Neutrophil (primary cell): Measurements from ENCODE around the gene CCDC74A.
"Not testable (repeated sequence)": the region's sequence is repeated elsewhere in the genome, so short reads cannot be mapped to it uniquely, and the experiment has no call there.

Experiments used
- H3K27ac ChIP-seq: fragments of 200-600 bp; sonication (generic); 2 replicates; pipeline ENCODE4 v1.5.1; 2016; ENCODE audit warnings: mild to moderate bottlenecking, moderate library complexity
- H3K27me3 ChIP-seq: fragments of 200-600 bp; sonication (generic); 2 replicates; pipeline ENCODE4 v1.6.0; 2016; ENCODE audit warnings: mild to moderate bottlenecking
- H3K36me3 ChIP-seq: fragments of 200-600 bp; sonication (generic); 2 replicates; pipeline ENCODE4 v1.5.1; 2017
- H3K4me1 ChIP-seq, 2 experiments: fragments of 200-600 bp in 1 of 2; sonication (generic) in 1 of 2; 1 replicate in 1 of 2; 2 replicates in 1 of 2; pipeline versions ENCODE4 v1.5.1 to v1.6.1; 2013 to 2016; ENCODE audit warnings: low read depth in 1 of 2, low read length in 1 of 2, mild to moderate bottlenecking in 1 of 2, moderate library complexity in 1 of 2; ENCODE audit not compliant: control insufficient read depth in 1 of 2, insufficient read depth in 1 of 2
- H3K4me3 ChIP-seq, 2 experiments: fragments of 200-600 bp in 1 of 2; sonication (generic) in 1 of 2; 1 replicate in 1 of 2; 2 replicates in 1 of 2; pipeline ENCODE4 v1.5.1; 2013 to 2016; ENCODE audit warnings: low read depth in 1 of 2, low read length in 1 of 2, mild to moderate bottlenecking in 1 of 2, moderate library complexity in 1 of 2
- H3K9me3 ChIP-seq: fragments of 200-600 bp; sonication (generic); 2 replicates; pipeline ENCODE4 v1.5.1; 2016
- TF ChIP-seq, protein P1 (sequence below): fragments of 200-600 bp; sonication (generic); IDR thresholded peaks from 2 replicates; pipeline ENCODE4 v1.5.1; 2016; ENCODE audit warnings: antibody characterized with exemption

CCDC74A gene

GRCh38 chr2:131552871-131553270, 25.2 kb downstream of the CCDC74A start:
- Histone ChIP-seq H3K36me3 (no peaks in the 10 kb centered on the region), H3K4me3 (no peak overlapping the region), H3K27ac (no peak overlapping the region), H3K9me3 (no peaks in the 10 kb centered on the region), H3K27me3 (peaks cover 39% of the 10 kb centered on the region), H3K4me1 (no peaks in the 10 kb centered on the region)
- TF ChIP-seq, protein P1, sequence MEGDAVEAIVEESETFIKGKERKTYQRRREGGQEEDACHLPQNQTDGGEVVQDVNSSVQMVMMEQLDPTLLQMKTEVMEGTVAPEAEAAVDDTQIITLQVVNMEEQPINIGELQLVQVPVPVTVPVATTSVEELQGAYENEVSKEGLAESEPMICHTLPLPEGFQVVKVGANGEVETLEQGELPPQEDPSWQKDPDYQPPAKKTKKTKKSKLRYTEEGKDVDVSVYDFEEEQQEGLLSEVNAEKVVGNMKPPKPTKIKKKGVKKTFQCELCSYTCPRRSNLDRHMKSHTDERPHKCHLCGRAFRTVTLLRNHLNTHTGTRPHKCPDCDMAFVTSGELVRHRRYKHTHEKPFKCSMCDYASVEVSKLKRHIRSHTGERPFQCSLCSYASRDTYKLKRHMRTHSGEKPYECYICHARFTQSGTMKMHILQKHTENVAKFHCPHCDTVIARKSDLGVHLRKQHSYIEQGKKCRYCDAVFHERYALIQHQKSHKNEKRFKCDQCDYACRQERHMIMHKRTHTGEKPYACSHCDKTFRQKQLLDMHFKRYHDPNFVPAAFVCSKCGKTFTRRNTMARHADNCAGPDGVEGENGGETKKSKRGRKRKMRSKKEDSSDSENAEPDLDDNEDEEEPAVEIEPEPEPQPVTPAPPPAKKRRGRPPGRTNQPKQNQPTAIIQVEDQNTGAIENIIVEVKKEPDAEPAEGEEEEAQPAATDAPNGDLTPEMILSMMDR: no peak

- Histone ChIP-seq H3K36me3 (no peaks in the 10 kb centered on the region), H3K4me1 (no peaks in the 10 kb centered on the region), H3K27ac (no peak overlapping the region), H3K4me3 (no peak overlapping the region), H3K27me3 (peaks cover 31% of the 10 kb centered on the region), H3K9me3 (no peaks in the 10 kb centered on the region)
- TF ChIP-seq, protein P1: no peak
Observed at GRCh38 chr2:131556998-131557397, 29.3 kb downstream of the CCDC74A start.

DNA sequence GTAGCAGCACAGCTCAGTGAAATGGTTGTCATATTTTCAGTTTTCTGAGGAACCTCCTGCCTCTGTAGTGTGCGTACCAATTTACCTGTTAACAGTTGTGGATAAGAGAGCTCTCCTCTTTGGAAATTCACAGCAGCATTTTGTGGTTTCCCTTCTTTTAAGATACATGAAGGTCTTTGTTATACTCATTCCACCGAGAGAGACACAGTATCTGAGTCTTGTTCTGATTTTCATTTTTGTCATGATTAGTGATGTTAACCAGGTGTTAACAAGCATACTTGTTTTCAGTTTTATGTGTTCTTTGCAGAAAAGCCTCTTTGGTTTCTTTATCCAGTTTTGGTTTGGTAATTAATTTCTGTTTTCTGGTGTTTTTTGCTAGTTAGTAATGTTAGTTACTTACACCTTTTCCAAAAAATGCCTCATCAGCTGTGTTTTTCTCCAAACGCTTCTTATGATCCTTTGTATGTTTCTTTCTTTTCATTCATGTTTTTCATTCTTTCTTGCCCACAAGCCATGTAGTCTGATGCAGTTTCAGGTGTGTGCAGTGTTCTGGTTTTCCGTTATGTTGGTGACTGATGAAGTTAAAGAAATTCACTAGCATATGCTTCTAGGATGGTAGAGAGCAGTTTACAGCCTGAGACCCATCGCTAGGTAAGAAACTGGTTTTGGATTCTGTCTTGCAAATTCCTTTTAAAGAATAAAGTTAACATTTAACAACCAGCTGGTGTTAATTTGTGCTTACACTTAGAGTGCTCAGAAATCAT, 30.1 kb downstream of the CCDC74A start:
- Histone ChIP-seq H3K27me3 (peaks cover 35% of the 10 kb centered on the region), H3K4me3 (no peak overlapping the region), H3K36me3 (no peaks in the 10 kb centered on the region), H3K27ac (no peak overlapping the region), H3K9me3 (no peaks in the 10 kb centered on the region), H3K4me1 (no peaks in the 10 kb centered on the region)
- TF ChIP-seq, protein P1: no peak

DNA sequence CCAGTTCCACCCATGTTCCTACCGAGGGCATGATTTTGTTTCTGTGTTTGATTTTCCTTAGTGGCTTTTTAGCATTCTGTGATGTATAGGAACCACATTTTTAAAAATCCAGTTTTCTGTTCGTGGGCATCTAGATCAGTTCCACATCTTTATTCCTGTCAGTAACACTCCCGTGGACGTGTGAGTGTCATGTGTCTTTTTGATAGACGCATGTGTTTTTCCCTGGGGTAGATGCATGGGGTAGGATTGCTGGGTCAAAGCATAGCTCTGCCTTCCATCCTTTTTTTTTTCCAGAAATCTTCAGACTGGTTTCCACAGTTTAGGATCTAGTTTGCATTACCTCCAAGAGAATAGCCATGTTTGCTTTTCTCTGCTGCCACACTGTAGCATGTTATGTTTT, 38.7 kb downstream of the CCDC74A start:
- Histone ChIP-seq H3K9me3 (no peaks in the 10 kb centered on the region), H3K4me1 (no peaks in the 10 kb centered on the region), H3K4me3 (no peak overlapping the region), H3K27me3 (peaks cover 12% of the 10 kb centered on the region), H3K27ac (no peak overlapping the region), H3K36me3 (no peaks in the 10 kb centered on the region)
- TF ChIP-seq, protein P1: no peak

GRCh38 chr2:131567891-131568290, 40.2 kb downstream of the CCDC74A start:
- H3K27me3 ChIP-seq: peaks cover 4% of the 10 kb centered on the region
- no peaks in the 10 kb centered on the region for H3K9me3 ChIP-seq
- no peak overlapping the region for H3K27ac ChIP-seq
- H3K4me1 ChIP-seq: no peaks in the 10 kb centered on the region
- H3K36me3 ChIP-seq: no peaks in the 10 kb centered on the region
- TF ChIP-seq, protein P1: no peak
- no peak overlapping the region for H3K4me3 ChIP-seq

DNA sequence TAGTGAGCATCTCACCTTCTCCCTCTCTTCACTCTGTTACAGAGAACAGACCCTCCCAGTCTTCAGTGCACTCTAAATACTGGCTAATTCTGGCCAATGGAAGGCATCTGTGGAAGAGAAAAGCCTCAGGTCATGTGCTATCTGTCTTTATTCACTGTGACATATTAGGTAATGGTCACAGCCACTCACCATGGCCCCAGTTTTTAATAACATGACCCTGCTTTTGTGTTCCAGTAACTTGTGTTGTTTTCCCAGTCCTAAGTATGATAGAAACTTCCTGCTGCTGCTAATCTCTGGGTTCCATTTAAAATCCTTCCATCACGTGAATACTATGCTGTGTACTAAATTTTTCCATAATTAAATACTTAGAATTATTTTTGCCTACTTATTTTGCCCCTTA, 40.7 kb downstream of the CCDC74A start:
- H3K36me3 ChIP-seq: not testable (repeated sequence)

More for the DNA sequence above, 40.7 kb downstream of the CCDC74A start:
- not testable (repeated sequence) for H3K4me3 ChIP-seq, H3K9me3 ChIP-seq, H3K4me1 ChIP-seq, H3K27ac ChIP-seq, H3K27me3 ChIP-seq
